GM18907 (cell line): ENCODE measurements around the gene OBSCN.

Source experiments
- ATAC-seq: cut with Tn5 transposase; IDR thresholded peaks from one replicate; pipeline ENCODE4 v1.9.1; 2021; ENCODE audit warnings: mild to moderate bottlenecking, moderate library complexity; ENCODE audit not compliant: unreplicated experiment

OBSCN gene

GRCh38 chr1:228304225-228304624 is 96.4 kb downstream of the OBSCN start:
- ATAC-seq = no peak

DNA sequence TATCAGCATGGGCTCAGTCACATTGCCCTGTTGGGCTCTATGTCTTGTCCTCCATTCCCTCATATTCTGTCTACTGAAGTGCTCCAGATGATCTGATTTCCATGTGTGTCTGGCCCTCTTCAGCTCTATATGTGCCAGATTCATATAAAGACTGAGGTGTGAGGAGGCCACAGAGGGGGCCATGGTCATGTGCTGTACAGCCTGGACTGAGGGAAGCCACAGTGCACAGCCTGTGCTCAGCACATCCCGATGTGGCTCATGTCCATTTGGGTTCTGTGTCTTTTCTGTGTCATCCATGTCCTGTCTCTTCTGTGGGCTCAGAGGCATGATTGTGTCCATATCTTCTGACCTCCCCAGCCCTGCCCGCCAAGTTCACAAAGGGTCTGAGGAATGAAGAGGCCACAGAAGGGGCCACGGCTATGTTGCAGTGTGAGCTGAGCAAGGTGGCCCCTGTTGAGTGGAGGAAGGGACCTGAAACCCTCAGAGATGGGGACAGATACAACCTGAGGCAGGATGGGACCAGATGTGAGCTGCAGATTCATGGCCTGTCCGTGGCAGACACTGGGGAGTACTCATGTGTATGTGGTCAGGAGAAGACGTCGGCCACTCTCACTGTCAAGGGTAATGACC is 97.0 kb downstream of the OBSCN start:
- no peak for ATAC-seq

GRCh38 chr1:228305721-228306152 is 97.9 kb downstream of the OBSCN start:
- no peak for ATAC-seq

- no peak for ATAC-seq
Observed at GRCh38 chr1:228306275-228307217, 98.7 kb downstream of the OBSCN start.

DNA sequence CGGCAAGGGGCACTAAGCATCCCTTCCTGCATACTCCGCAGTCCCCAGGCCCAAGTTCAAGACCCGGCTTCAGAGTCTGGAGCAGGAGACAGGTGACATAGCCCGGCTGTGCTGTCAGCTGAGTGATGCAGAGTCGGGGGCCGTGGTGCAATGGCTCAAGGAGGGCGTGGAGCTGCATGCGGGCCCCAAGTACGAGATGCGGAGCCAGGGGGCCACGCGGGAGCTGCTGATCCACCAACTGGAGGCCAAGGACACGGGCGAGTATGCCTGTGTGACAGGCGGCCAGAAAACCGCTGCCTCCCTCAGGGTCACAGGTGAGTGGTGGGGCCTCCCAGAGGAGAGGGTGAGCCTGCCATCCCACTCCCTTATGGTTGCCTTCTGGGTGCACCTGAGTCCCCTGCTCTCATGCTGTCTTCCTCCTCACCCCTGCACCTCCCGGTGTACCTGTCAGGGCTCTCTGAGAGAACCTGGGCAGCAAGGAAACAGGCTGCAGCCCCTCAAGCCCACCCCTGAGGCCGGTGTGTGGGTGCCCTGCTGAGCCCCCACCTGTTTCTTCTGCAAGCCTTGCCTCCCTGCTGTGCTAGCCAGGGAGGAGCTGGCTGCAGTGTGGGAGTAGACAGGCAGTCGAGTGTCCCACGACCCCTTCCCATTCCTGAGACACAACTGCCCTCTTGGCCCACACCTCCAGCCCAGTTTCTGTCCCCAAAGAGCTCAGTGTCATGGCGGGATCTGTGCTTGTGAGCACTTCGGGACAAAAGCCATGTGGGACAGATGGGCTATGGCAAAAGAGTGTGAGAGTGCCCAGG is 99.6 kb downstream of the OBSCN start:
- no peak for ATAC-seq

- no peak for ATAC-seq
Observed at GRCh38 chr1:228308085-228308601, 100.3 kb downstream of the OBSCN start.

DNA sequence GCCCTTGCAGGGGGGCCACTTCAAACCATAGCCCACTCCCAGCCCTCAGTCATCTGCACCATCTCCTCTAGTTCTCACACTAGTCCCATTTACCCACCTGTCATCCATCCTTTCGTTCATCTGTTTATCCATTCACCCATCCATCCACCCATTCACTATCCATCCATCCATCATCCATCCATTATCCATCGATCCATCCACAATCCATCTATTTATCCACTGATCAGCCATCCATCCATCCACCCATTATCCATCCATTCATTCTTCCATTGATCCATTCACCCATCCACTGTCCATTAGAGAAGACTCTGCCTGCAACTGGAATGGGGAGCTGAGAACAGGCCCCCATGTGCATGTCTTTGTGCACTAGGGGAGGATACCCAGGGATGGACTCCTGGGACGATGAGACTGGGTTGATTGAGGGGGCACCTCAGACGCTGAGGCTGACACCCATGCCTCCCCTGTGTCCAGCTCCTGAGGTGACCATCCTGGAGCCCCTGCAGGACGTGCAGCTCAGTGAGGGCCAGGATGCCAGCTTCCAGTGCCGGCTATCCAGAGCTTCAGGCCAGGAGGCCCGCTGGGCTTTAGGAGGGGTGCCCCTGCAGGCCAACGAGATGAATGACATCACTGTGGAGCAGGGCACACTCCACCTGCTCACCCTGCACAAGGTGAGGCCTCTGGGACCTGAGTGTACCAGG is 100.9 kb downstream of the OBSCN start:
- no peak for ATAC-seq

- ATAC-seq = no peak
Observed at GRCh38 chr1:228309326-228310067, 101.7 kb downstream of the OBSCN start.

DNA sequence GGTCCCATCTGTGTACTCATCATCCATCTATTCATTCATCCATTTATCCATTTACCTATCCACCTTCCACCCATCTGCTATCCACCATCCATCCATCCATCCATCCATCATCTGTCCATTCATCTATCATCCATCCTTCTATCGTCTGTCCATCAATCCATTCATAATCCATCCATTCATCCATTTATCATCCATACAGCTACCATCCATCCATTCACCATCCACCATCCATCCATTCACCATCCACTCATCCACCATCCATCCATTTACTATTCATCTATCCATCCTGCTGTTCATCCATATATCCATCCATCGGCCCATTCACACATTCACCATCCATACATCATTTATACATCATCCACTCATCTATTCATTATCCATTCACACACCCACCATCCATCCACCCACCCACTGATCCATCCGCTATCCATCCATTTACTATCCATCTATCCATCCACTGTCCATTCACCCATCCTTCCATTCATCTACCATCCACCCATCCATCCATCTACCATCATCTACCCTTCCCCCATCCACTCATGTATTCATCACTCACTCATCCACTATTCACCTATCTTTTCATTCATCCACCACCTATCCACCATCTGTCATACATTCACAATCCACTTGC is 102.4 kb downstream of the OBSCN start:
- ATAC-seq = no peak

DNA sequence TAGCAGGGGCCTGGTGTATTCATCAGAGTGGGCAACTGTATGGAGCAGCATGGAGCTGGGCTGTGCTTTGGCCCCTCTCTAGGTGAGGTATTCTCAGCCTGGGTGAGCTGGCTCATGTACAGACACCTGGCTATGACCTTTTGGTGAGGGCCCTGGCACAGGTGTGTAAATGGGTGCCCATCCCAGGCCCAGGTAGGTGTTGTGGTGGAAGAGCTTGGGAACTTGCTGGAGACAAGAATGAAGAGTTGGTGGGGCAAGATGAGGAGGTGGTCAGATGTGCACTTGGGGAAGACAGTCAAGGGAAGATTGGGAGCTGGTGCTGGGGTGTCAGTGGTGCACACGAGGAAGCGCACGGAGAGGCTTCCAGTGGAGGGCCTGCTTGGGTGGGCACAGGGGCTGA is 103.2 kb downstream of the OBSCN start:
- no peak for ATAC-seq

DNA sequence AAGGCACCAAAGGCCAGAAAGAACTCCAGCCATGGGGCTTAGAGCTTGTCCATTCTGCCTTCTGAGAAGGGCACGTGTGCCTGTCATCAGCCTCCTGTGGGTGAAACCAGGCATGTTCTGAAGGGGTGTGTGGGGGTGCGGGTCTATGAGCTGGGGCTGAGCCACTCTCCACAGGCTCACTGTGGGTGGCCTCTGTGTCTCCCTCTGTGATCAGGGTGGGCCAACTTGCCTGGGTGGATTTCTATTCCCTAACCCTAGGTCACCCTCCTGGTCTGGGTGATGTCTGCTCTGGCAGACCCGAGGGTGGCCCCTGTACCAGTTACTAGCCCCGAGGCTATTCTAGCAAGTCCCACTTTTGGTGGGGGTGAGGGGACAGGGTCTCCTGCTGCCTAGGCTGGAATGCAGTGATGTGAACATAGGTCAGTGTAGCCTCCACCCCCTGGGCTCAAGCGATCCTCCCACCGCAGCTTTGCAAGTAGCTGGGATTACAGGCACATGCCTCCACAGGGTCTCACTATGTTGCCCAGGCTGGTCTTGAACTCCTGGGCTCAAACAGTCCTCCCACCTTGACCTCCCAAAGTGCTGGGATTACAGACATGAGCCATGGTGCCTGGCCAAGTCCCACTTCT is 104.4 kb downstream of the OBSCN start:
- ATAC-seq = no peak

DNA sequence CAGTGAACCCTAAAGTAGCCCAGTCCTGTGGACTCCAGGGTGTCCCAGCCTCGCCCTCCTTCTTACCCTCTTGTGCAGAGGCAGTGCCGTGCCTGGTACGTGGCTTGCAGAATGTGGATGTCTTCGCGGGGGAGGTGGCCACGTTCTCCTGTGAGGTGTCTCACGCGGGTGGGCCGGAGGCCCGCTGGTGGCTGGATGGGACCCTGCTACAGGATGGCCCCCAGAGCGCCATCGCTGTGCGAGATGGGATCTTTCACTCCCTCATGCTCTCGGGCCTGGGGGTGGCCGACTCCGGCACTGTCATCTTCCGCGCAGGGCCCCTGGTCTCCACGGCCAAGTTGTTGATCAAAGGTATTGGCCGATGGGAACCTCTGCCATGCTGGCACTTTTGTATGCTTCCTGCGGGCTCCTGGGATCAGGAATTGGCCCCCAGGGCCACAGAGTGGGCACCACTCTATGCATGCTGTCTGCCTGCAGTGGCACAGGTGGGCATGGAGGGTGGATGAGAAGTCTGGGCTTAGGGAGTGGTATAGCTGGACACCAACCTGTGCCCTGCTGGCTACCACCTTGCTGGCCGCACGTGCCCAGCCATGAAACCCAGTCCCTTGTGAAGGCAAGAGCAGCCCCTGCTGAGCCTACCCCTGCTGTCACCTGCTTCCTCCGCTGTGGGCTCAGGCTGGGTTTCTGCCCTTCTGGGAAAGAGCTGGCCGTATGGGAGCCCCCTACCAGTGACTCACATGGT is 105.9 kb downstream of the OBSCN start:
- no peak for ATAC-seq

DNA sequence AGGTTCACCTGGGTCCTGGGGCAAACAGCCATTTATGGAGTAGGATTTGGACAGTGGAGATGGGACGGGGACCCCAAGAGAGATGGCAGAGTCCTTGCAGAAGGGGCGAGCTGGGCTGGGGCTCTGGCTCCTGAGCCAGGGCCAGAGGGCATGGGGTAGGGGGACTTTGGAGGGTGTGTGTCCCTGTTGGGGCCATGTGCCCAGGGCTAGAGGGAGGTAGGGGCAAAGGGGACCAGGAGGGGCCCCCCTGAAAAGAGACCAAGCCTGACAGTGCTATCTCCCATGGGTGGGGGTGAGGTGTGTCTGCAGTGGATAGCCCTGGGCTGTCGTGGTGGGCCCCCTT is 106.4 kb downstream of the OBSCN start:
- ATAC-seq = no peak

GRCh38 chr1:228314658-228315483 is 107.0 kb downstream of the OBSCN start:
- no peak for ATAC-seq

- no peak for ATAC-seq
Observed at GRCh38 chr1:228315484-228315944, 107.7 kb downstream of the OBSCN start.

- ATAC-seq = no peak
Observed at GRCh38 chr1:228315945-228316588, 108.2 kb downstream of the OBSCN start.
